ENCODE data around the gene ZNF611. TPM values are rescaled to one million over a fixed set of nuclear protein-coding genes. Genes with fewer than 3 reads are reported as not detected.
"Not testable (repeated sequence)": the region's sequence is repeated elsewhere in the genome, so short reads cannot be mapped to it uniquely, and the experiment has no call there.

The ZNF611 gene
- total RNA-seq, 1 donor from 2014 or later: 13.1 TPM

- H3K36me3 ChIP-seq: no peaks in the 10 kb centered on the region
- H3K27ac ChIP-seq: peak overlapping the region; percentile 95 to 98
- no peak overlapping the region for H3K4me3 ChIP-seq
- H3K4me1 ChIP-seq: peaks cover 3 to 24% of the 10 kb centered on the region in 2 donors
- intact Hi-C loops (cut with DNase I): loop anchor here (2.0 kb wide), 1 partner anchor 157 kb away; no protein-coding TSS in a partner anchor
- DNase-seq (ENCODE audit: low spot score in 2 of 2): no peak
- H3K9me3 ChIP-seq: no peaks in the 10 kb centered on the region
- no peaks in the 10 kb centered on the region for H3K27me3 ChIP-seq
- TF ChIP-seq CTCF (IDR thresholded peaks at IDR 0.05): no peak
These were observed 43.1 kb downstream of the ZNF611 start for GRCh38 chr19:52691737-52692136.

GRCh38 chr19:52691215-52691610 is 43.6 kb downstream of the ZNF611 start:
- TF ChIP-seq CTCF (IDR thresholded peaks at IDR 0.05): peak in 1 of 3 experiments; percentile 11
- Histone ChIP-seq H3K27ac (peak overlapping the region; percentile 95 to 98), H3K4me3 (peak overlapping the region; percentile 56 to 89), H3K36me3 (no peaks in the 10 kb centered on the region), H3K9me3 (no peaks in the 10 kb centered on the region), H3K4me1 (peaks cover 3 to 28% of the 10 kb centered on the region in 2 donors), H3K27me3 (no peaks in the 10 kb centered on the region)
- intact Hi-C loops (cut with DNase I): loop anchor here (2.0 kb wide), 1 partner anchor 156 kb away; no protein-coding TSS in a partner anchor
- DNase-seq (ENCODE audit: low spot score in 2 of 2): no peak

- intact Hi-C loops (cut with DNase I): loop anchor here (1.0 to 2.0 kb wide), 6 partner anchors 45 to 413 kb away; partner anchors contain the start of genes ZNF160, ZNF611, ZNF808 and ZNF83
- TF ChIP-seq CTCF (IDR thresholded peaks at IDR 0.05): peak in 2 of 3 experiments; percentile 16 to 19
These were observed 44.3 kb downstream of the ZNF611 start for GRCh38 chr19:52690369-52691214.

GRCh38 chr19:52689843-52690368 is 44.9 kb downstream of the ZNF611 start:
- Histone ChIP-seq H3K9me3 (no peaks in the 10 kb centered on the region), H3K36me3 (peaks cover 2% of the 10 kb centered on the region in 2 donors), H3K27ac (peak overlapping the region; percentile 95 to 98), H3K4me1 (peaks cover 3 to 28% of the 10 kb centered on the region in 2 donors), H3K4me3 (peak overlapping the region; percentile 56 to 89), H3K27me3 (no peaks in the 10 kb centered on the region)
- DNase-seq (ENCODE audit: low spot score in 2 of 2): peak in 1 of 2 donors; percentile 70
- intact Hi-C loops (cut with DNase I): loop anchor here (1.0 to 10.0 kb wide), 7 partner anchors 45 to 675 kb away; partner anchors contain the start of genes ZNF160, ZNF525, ZNF611 and ZNF808
- no peak for TF ChIP-seq CTCF (IDR thresholded peaks at IDR 0.05)

More at GRCh38 chr19:52690369-52691214, 44.3 kb downstream of the ZNF611 start:
- Histone ChIP-seq H3K27me3 (no peaks in the 10 kb centered on the region), H3K4me3 (peak overlapping the region; percentile 56 to 89), H3K27ac (peak overlapping the region; percentile 95 to 98), H3K9me3 (no peaks in the 10 kb centered on the region), H3K4me1 (peaks cover 3 to 28% of the 10 kb centered on the region in 2 donors), H3K36me3 (no peaks in the 10 kb centered on the region)
- peak; percentile 89 to 98 for DNase-seq (ENCODE audit: low spot score in 2 of 2)

- H3K27ac ChIP-seq: peak overlapping the region; percentile 95 to 98
- peak overlapping the region; percentile 56 to 89 for H3K4me3 ChIP-seq
- H3K4me1 ChIP-seq: peaks cover 3 to 28% of the 10 kb centered on the region in 2 donors
- intact Hi-C loops (cut with DNase I): loop anchor here (10.0 kb wide), 1 partner anchor 676 kb away; the partner anchor contains the start of gene ZNF525
- not testable (repeated sequence) for H3K36me3 ChIP-seq; H3K9me3 ChIP-seq; H3K27me3 ChIP-seq; DNase-seq (ENCODE audit: low spot score in 2 of 2)
These were observed 45.7 kb downstream of the ZNF611 start for GRCh38 chr19:52688925-52689796.

All from ascending aorta (tissue), 2 donors.